Brain microvascular endothelial cell (primary cell): Measurements from ENCODE around the gene TTLL7.
"Not testable (repeated sequence)": the region's sequence is repeated elsewhere in the genome, so short reads cannot be mapped to it uniquely, and the experiment has no call there.

Experiments
- DNase-seq: peaks from one replicate; pipeline ENCODE4 v3.0.0-alpha.2; 2020
- H3K27ac ChIP-seq: fragments of 250-450 bp; sonication (Bioruptor Pico); 2 replicates; pipeline ENCODE4 v1.5.1; 2020; ENCODE audit warnings: mild to moderate bottlenecking, moderate library complexity
- H3K27me3 ChIP-seq: fragments of 250-450 bp; sonication (Bioruptor Pico); replicated peaks from 2 replicates; pipeline ENCODE4 v1.5.1; 2020; ENCODE audit warnings: mild to moderate bottlenecking
- H3K36me3 ChIP-seq: fragments of 250-450 bp; sonication (Bioruptor Pico); replicated peaks from 2 replicates; pipeline ENCODE4 v1.5.1; 2020; ENCODE audit warnings: mild to moderate bottlenecking
- H3K4me3 ChIP-seq: 2 replicates; pipeline ENCODE4 v1.5.1; 2011; ENCODE audit warnings: low read depth, mild to moderate bottlenecking, control low read depth, low read length, moderate library complexity
- CTCF ChIP-seq: IDR thresholded peaks from 2 replicates; pipeline ENCODE4 v1.5.1; 2011; ENCODE audit warnings: low read depth, mild to moderate bottlenecking, moderate library complexity, low read length, control low read depth, inconsistent platforms; ENCODE audit errors: missing control alignments
- in situ Hi-C: cut with HindIII; loops from 2 replicates; pipeline ENCODE4 v1.10.0; 2017; ENCODE audit warnings: low sequenced_read_pairs, low pct_ligation_motif_present

TTLL7 gene

GRCh38 chr1:83919872-83920271 is 79.1 kb downstream of the TTLL7 start:
- DNase-seq: no peak
- Histone ChIP-seq H3K36me3 (no peaks in the 10 kb centered on the region), H3K27me3 (no peaks in the 10 kb centered on the region), H3K27ac (no peak overlapping the region), H3K4me3 (no peak overlapping the region)
- TF ChIP-seq CTCF: no peak
- in situ Hi-C loops: loop anchor here (25.0 kb wide), 1 partner anchor 692 kb away; no protein-coding TSS in a partner anchor

DNA sequence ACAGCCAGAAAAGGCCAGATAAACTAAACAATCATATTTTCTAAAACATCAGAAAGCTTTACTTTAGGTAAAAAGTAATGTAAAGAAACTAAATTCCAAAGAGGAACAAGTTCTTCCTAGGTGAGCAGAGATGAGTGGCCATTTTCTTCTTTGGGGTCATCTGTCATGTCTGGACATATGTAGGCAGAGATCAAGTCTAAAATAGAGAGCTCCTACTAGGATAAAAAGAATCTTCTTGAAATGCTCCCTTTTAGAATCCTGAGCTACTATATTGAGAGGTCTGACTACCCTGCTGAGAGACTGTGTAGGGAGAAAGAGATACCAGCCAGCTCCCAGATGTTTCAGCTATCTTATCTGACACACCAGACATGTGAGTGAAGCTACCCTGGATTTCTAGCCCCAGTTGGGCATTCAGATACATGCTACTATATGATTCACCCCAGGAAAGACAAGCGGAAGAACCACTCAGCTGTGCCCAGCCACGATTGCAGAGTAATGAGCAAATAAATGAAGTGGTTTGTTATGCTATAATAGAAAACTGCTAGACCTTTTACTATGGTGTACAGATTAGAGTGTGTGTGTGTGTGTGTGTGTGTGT is 80.1 kb downstream of the TTLL7 start:
- Histone ChIP-seq H3K27me3 (no peaks in the 10 kb centered on the region), H3K4me3 (no peak overlapping the region), H3K27ac (no peak overlapping the region), H3K36me3 (no peaks in the 10 kb centered on the region)
- DNase-seq: no peak
- in situ Hi-C loops: loop anchor here (25.0 kb wide), 1 partner anchor 694 kb away; no protein-coding TSS in a partner anchor
- no peak for TF ChIP-seq CTCF

DNA sequence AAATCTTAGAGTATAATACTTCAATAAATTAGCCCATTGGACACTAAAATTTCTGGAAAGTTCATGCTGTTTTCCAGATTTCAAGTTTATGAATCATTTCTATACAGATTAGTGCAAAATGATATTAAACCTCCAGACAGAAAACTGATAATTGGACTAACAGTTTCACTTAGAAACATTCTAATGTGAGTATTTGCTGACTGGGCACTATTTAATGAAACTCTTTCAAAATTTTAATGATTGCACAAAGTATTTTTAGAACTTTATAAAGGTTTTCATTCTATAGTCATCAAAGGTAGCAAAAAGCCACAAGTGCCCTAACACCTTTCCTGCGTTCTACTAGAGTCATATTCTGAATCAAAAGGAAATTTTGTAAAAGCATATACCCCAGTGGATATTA is 81.0 kb downstream of the TTLL7 start:
- Histone ChIP-seq H3K4me3 (no peak overlapping the region), H3K36me3 (no peaks in the 10 kb centered on the region), H3K27ac (no peak overlapping the region), H3K27me3 (no peaks in the 10 kb centered on the region)
- no peak for TF ChIP-seq CTCF
- DNase-seq: no peak
- in situ Hi-C loops: loop anchor here (25.0 kb wide), 1 partner anchor 694 kb away; no protein-coding TSS in a partner anchor

- in situ Hi-C loops: loop anchor here (25.0 kb wide), 1 partner anchor 696 kb away; no protein-coding TSS in a partner anchor
- H3K27ac ChIP-seq, H3K4me3 ChIP-seq, H3K36me3 ChIP-seq, H3K27me3 ChIP-seq, DNase-seq: not testable (repeated sequence)
Measured at GRCh38 chr1:83916094-83916493, 82.8 kb downstream of the TTLL7 start.

GRCh38 chr1:83912876-83913275 is 86.1 kb downstream of the TTLL7 start:
- Histone ChIP-seq H3K27me3 (no peaks in the 10 kb centered on the region), H3K4me3 (no peak overlapping the region), H3K36me3 (no peaks in the 10 kb centered on the region), H3K27ac (no peak overlapping the region)
- TF ChIP-seq CTCF: no peak
- in situ Hi-C loops: loop anchor here (25.0 kb wide), 1 partner anchor 699 kb away; no protein-coding TSS in a partner anchor
- no peak for DNase-seq

DNA sequence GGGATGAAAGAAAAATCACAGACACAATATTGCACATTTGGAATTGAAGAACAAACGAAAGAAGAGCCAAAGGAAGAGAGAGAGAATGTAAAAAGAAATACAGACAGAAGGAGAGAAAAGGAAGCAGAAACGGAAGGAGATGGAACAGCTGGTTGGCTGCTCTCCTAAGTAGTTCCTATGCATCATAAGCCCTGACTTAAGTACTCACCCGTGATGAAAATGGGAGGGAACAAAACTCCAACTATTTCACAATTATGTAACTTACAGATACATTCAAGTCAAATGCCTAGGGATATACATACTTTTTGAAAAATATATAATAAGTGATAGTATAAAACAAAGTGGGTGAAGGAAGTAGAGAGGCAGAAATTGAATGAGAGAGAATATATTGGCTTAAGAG is 88.5 kb downstream of the TTLL7 start:
- no peak overlapping the region for H3K27ac ChIP-seq
- no peak overlapping the region for H3K4me3 ChIP-seq
- in situ Hi-C loops: loop anchor here (25.0 kb wide), 1 partner anchor 702 kb away; no protein-coding TSS in a partner anchor
- no peak for TF ChIP-seq CTCF
- DNase-seq: no peak
- H3K27me3 ChIP-seq: no peaks in the 10 kb centered on the region
- no peaks in the 10 kb centered on the region for H3K36me3 ChIP-seq
